OCI-LY1 (cell line): ENCODE data around the gene CDK17.

Experiments used
- H2AFZ ChIP-seq: fragments of 200-600 bp; sonication (generic), shearing (Covaris generic); 2 replicates; pipeline ENCODE4 v1.6.0; 2014; ENCODE audit warnings: antibody characterized with exemption, mild to moderate bottlenecking, low read length
- H3F3A ChIP-seq: fragments of 200-600 bp; sonication (generic), shearing (Covaris generic); 2 replicates; pipeline ENCODE4 v1.6.0; 2014; ENCODE audit warnings: mild to moderate bottlenecking, antibody characterized with exemption, low read length, moderate library complexity; ENCODE audit not compliant: insufficient read depth
- H3K27ac ChIP-seq: fragments of 200-600 bp; sonication (generic); 2 replicates; pipeline ENCODE4 v1.5.1; 2014; ENCODE audit warnings: low read length, mixed run types, mild to moderate bottlenecking, low read depth; ENCODE audit not compliant: poor library complexity, severe bottlenecking
- H3K27me3 ChIP-seq: fragments of 200-600 bp; sonication (generic); 2 replicates; pipeline ENCODE4 v1.6.0; 2014; ENCODE audit warnings: antibody characterized with exemption, mild to moderate bottlenecking, low read length, moderate library complexity; ENCODE audit not compliant: insufficient read depth
- H3K36me3 ChIP-seq: fragments of 200-600 bp; sonication (generic); 2 replicates; pipeline ENCODE4 v1.6.1; 2014; ENCODE audit warnings: mild to moderate bottlenecking, antibody characterized with exemption, low read length, moderate library complexity, mixed read lengths; ENCODE audit not compliant: insufficient read depth
- H3K4me1 ChIP-seq: fragments of 200-600 bp; sonication (generic); 2 replicates; pipeline ENCODE4 v1.5.1; 2014; ENCODE audit warnings: mild to moderate bottlenecking, low read length, moderate library complexity; ENCODE audit not compliant: insufficient read depth, severe bottlenecking
- H3K4me2 ChIP-seq: fragments of 200-600 bp; sonication (generic), shearing (Covaris generic); 2 replicates; pipeline ENCODE4 v1.6.1; 2014; ENCODE audit warnings: low read length
- H3K4me3 ChIP-seq: fragments of 200-600 bp; sonication (generic); 2 replicates; pipeline ENCODE4 v1.5.1; 2014; ENCODE audit warnings: low read length, low read depth, mild to moderate bottlenecking, mixed read lengths; ENCODE audit not compliant: poor library complexity, severe bottlenecking
- H3K79me2 ChIP-seq: fragments of 200-600 bp; shearing (Covaris generic); 2 replicates; pipeline ENCODE4 v1.6.1; 2016; ENCODE audit warnings: mixed run types, low read length, mixed read lengths; ENCODE audit not compliant: insufficient read depth
- H3K9ac ChIP-seq: fragments of 200-600 bp; sonication (generic), shearing (Covaris generic); 2 replicates; pipeline ENCODE4 v1.6.1; 2014; ENCODE audit warnings: mild to moderate bottlenecking, low read length, mixed read lengths
- H3K9me2 ChIP-seq: fragments of 200-600 bp; sonication (generic), shearing (Covaris generic); 2 replicates; pipeline ENCODE4 v1.6.1; 2014; ENCODE audit warnings: low read depth, mild to moderate bottlenecking, low read length, mixed read lengths
- H3K9me3 ChIP-seq: fragments of 200-600 bp; shearing (Covaris generic); 2 replicates; pipeline ENCODE4 v1.6.1; 2014; ENCODE audit warnings: low read length, mixed read lengths
- H4K20me1 ChIP-seq: fragments of 200-600 bp; sonication (generic), shearing (Covaris generic); 2 replicates; pipeline ENCODE4 v1.6.0; 2016; ENCODE audit warnings: mild to moderate bottlenecking, low read length; ENCODE audit not compliant: insufficient read depth
- EZH2 ChIP-seq: fragments of 200-600 bp; sonication (generic), shearing (Covaris generic); IDR thresholded peaks from 2 replicates; pipeline ENCODE4 v1.8.0; 2017; ENCODE audit warnings: borderline replicate concordance, mixed run types, mild to moderate bottlenecking, antibody characterized with exemption, low read length, moderate library complexity, mixed read lengths
- TF ChIP-seq, protein P1 (sequence below): fragments of 200-600 bp; sonication (generic), shearing (Covaris generic); IDR thresholded peaks from 2 replicates; pipeline ENCODE4 v1.5.1; 2017; ENCODE audit warnings: mild to moderate bottlenecking, antibody characterized with exemption, low read length, moderate library complexity, mixed read lengths

CDK17 gene

DNA sequence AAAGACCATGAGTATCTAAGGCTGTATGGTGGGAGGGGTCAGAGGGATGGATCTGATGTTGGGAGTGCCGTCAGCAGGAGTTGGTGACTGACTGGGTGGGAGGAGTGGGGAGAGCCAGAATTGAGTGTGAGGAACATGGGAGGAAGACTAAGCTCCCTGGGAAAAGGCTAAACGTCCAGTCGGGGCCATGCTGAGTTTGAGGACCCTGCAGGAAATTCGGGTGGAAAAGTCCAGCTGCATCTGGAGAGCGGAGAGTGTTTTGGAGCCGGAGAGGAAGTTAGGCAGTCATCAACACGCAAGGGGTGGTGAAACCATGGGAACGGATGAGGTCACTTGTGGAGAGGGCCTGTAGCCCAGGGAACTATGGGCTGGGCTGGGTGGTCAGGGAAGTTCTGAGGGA is 145.2 kb downstream of the CDK17 start:
- Histone ChIP-seq H3K79me2 (no peaks in the 10 kb centered on the region), H4K20me1 (no peaks in the 10 kb centered on the region), H3F3A (no peaks in the 10 kb centered on the region), H3K4me3 (no peak overlapping the region), H3K27ac (no peak overlapping the region), H2AFZ (no peak overlapping the region), H3K9me2 (no peaks in the 10 kb centered on the region), H3K36me3 (no peaks in the 10 kb centered on the region), H3K9ac (no peak overlapping the region), H3K4me2 (no peak overlapping the region), H3K9me3 (no peaks in the 10 kb centered on the region), H3K27me3 (no peaks in the 10 kb centered on the region), H3K4me1 (no peaks in the 10 kb centered on the region)
- TF ChIP-seq EZH2, result no peak
- TF ChIP-seq, protein P1, sequence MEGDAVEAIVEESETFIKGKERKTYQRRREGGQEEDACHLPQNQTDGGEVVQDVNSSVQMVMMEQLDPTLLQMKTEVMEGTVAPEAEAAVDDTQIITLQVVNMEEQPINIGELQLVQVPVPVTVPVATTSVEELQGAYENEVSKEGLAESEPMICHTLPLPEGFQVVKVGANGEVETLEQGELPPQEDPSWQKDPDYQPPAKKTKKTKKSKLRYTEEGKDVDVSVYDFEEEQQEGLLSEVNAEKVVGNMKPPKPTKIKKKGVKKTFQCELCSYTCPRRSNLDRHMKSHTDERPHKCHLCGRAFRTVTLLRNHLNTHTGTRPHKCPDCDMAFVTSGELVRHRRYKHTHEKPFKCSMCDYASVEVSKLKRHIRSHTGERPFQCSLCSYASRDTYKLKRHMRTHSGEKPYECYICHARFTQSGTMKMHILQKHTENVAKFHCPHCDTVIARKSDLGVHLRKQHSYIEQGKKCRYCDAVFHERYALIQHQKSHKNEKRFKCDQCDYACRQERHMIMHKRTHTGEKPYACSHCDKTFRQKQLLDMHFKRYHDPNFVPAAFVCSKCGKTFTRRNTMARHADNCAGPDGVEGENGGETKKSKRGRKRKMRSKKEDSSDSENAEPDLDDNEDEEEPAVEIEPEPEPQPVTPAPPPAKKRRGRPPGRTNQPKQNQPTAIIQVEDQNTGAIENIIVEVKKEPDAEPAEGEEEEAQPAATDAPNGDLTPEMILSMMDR, result no peak

DNA sequence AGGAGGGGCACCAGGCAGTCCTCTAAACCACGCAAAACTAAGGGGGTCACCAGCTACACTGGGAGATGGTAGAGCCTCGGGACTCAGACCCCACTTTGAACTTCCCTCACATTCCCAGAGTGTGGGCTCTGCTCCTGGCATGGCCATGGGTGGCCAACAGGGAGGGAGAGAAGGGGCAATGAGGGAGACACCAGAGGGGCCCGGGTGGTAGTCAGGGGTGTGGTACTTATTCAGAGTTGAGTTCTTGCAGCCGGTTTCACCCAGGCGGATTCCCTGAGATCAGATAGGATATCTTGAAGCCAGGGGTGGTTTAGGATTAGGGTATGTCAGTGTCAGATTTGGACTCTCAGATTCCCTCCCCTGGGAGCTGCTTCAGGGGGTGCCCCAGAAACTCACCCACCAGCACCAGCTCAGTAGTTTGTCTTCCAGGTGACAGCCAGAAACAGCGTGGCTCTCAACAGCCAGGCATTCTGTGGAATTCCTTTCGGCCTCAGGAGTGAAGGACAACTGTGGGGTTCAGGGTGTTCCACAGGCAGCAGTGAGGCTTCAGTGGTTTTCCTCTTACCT is 150.0 kb downstream of the CDK17 start:
- H3K4me1 ChIP-seq, result no peaks in the 10 kb centered on the region
- no peaks in the 10 kb centered on the region for H3K9me3 ChIP-seq
- H3K4me3 ChIP-seq, result no peak overlapping the region
- H3K36me3 ChIP-seq, result no peaks in the 10 kb centered on the region
- no peaks in the 10 kb centered on the region for H3K79me2 ChIP-seq
- no peaks in the 10 kb centered on the region for H3K27me3 ChIP-seq
- no peak overlapping the region for H3K9ac ChIP-seq
- no peaks in the 10 kb centered on the region for H3K9me2 ChIP-seq
- no peaks in the 10 kb centered on the region for H3F3A ChIP-seq
- no peaks in the 10 kb centered on the region for H4K20me1 ChIP-seq
- H2AFZ ChIP-seq, result no peak overlapping the region
- TF ChIP-seq, protein P1, result no peak
- H3K27ac ChIP-seq, result no peak overlapping the region
- no peak overlapping the region for H3K4me2 ChIP-seq

DNA sequence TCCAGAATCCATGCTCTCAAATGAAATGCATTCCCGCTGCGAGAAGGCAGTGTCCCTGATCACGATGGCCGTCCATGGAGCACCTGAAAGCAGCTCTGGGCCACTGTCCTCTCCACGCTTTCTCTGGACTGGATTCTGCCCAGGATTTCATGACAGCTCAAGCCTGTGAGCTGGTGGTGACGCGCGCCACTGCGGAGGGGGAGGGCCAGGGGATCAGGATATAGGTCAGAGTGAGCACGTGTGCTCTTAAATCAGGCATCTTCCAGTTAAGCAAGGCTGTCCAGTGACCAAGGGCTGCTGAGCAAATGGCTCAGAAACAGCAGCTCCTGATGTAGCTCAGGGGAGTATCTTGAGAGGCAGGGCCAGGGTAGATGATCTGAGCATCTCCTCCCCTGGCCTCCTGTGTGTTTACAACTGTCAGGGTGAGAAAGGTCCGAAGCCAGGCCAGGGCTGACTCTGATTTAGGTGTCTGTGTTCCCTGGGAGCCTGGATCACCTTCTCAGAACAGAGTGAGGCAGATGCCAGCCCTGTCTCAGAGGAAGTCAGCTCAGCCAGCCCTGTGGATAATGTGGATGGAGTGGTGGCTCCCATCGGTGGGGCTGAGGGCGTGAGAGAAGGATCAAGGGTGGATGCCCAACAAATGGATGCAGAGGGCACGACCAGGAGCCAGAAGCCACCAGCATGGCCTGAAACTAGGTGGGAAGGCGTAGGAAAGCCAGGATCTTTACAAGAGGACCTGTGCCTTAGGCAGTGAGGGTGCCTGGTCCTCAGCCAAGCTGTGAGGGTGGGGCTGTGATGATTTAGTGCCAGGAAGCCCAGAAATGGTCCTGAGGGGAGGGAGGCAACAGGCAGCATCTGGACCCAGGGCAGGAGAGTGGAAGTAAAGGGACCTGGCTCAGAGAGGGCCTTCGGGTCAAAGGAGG is 150.8 kb downstream of the CDK17 start:
- Histone ChIP-seq H3K27me3 (no peaks in the 10 kb centered on the region), H3K4me1 (no peaks in the 10 kb centered on the region), H3K36me3 (no peaks in the 10 kb centered on the region), H3K27ac (no peak overlapping the region), H3K9me2 (no peaks in the 10 kb centered on the region), H3K4me3 (no peak overlapping the region), H2AFZ (no peak overlapping the region), H3K79me2 (no peaks in the 10 kb centered on the region), H3F3A (no peaks in the 10 kb centered on the region), H3K9ac (no peak overlapping the region), H3K9me3 (no peaks in the 10 kb centered on the region), H4K20me1 (no peaks in the 10 kb centered on the region), H3K4me2 (no peak overlapping the region)
- TF ChIP-seq EZH2, result no peak
